CD4-positive, alpha-beta memory T cell (primary cell): ENCODE measurements around the gene SLC43A3. TPM values are rescaled to one million over a fixed set of nuclear protein-coding genes. Genes with fewer than 3 reads are reported as not detected.

Experiments
- CTCF ChIA-PET: fragments of 350-600 bp; sonication (Branson Sonifier 250); formaldehyde crosslinking; loops from one replicate; lab custom pipeline; 2021; ENCODE audit warnings: inconsistent platforms; ENCODE audit not compliant: partially characterized antibody; lab: Charles Lee
- POLR2A ChIA-PET: fragments of 350-600 bp; sonication (Branson Sonifier 250); formaldehyde crosslinking; loops from one replicate; lab custom pipeline; 2021; ENCODE audit not compliant: partially characterized antibody; lab: Charles Lee
- DNase-seq, 5 donors: peaks; one replicate each; pipeline versions ENCODE4 v3.0.0 to v3.0.0-alpha.2; 2020 to 2022; ENCODE audit warnings: mixed read lengths in 1 of 5
- H3K27ac ChIP-seq: one replicate; pipeline ENCODE4 v1.7.0; 2013; ENCODE audit warnings: low read depth, low read length
- H3K27me3 ChIP-seq: 2 replicates; pipeline ENCODE4 v1.7.0; 2013; ENCODE audit warnings: mild to moderate bottlenecking, low read length, moderate library complexity; ENCODE audit not compliant: insufficient read depth
- H3K36me3 ChIP-seq: 2 replicates; pipeline ENCODE4 v1.7.0; 2013; ENCODE audit warnings: mild to moderate bottlenecking, low read length, moderate library complexity; ENCODE audit not compliant: insufficient read depth
- H3K4me1 ChIP-seq: 2 replicates; pipeline ENCODE4 v1.7.0; 2013; ENCODE audit warnings: mild to moderate bottlenecking, low read length, moderate library complexity; ENCODE audit not compliant: insufficient read depth
- H3K4me3 ChIP-seq, 2 donors: one replicate each; pipeline ENCODE4 v1.7.0; 2013; ENCODE audit warnings: low read length in 2 of 2, mild to moderate bottlenecking in 1 of 2
- H3K9me3 ChIP-seq, 2 donors: one replicate each; pipeline ENCODE4 v1.7.0; 2013; ENCODE audit warnings: low read length in 2 of 2, control low read depth in 1 of 2; ENCODE audit not compliant: control insufficient read depth in 1 of 2
- H3K27ac Mint-ChIP-seq, 7 donors: one replicate each; pipeline ENCODE4 v1.8.0; 2020 to 2021; ENCODE audit warnings: mixed read lengths in 7 of 7, mild to moderate bottlenecking in 6 of 7, inconsistent platforms in 3 of 7, moderate library complexity in 3 of 7
- H3K27me3 Mint-ChIP-seq, 2 donors: one replicate each; pipeline ENCODE4 v1.8.0; 2020 to 2021; ENCODE audit warnings: mixed read lengths in 2 of 2
- H3K36me3 Mint-ChIP-seq, 2 donors: one replicate each; pipeline ENCODE4 v1.8.0; 2020 to 2021; ENCODE audit warnings: mixed read lengths in 2 of 2, inconsistent platforms in 1 of 2, mild to moderate bottlenecking in 1 of 2
- H3K4me1 Mint-ChIP-seq, 4 donors: one replicate each; pipeline ENCODE4 v1.8.0; 2020 to 2021; ENCODE audit warnings: mixed read lengths in 4 of 4, mild to moderate bottlenecking in 1 of 4
- H3K4me3 Mint-ChIP-seq, 8 donors: one replicate each; pipeline ENCODE4 v1.8.0; 2020 to 2021; ENCODE audit warnings: mixed read lengths in 8 of 8, mild to moderate bottlenecking in 7 of 8, moderate library complexity in 6 of 8, inconsistent platforms in 3 of 8
- H3K9me3 Mint-ChIP-seq, 8 donors: one replicate each; pipeline ENCODE4 v1.8.0; 2020 to 2021; ENCODE audit warnings: mixed read lengths in 8 of 8, mild to moderate bottlenecking in 5 of 8, inconsistent platforms in 3 of 8, moderate library complexity in 1 of 8
- intact Hi-C: fragments of 100-400 bp; cut with micrococcal nuclease; formaldehyde crosslinking; loops from one replicate; pipeline ENCODE4 v1.15.1; 2023
- polyA plus RNA-seq, 2 donors: library from polyadenylated mRNA; unstranded; fragments of 300-500 nt; fragmentation: Illumina TruSeq; gene quantifications; one replicate each; pipeline ENCODE4 v1.2.3, GENCODE V29; 2021
- total RNA-seq, 2 experiments: library from RNA; stranded (reverse); gene quantifications; one replicate each; pipeline ENCODE4 v1.2.3, GENCODE V29; 2021

The SLC43A3 gene
- total and polyA plus RNA-seq, 4 experiments from 2014 or later, result 15.1 to 18.5 (median 16.7) TPM

DNA sequence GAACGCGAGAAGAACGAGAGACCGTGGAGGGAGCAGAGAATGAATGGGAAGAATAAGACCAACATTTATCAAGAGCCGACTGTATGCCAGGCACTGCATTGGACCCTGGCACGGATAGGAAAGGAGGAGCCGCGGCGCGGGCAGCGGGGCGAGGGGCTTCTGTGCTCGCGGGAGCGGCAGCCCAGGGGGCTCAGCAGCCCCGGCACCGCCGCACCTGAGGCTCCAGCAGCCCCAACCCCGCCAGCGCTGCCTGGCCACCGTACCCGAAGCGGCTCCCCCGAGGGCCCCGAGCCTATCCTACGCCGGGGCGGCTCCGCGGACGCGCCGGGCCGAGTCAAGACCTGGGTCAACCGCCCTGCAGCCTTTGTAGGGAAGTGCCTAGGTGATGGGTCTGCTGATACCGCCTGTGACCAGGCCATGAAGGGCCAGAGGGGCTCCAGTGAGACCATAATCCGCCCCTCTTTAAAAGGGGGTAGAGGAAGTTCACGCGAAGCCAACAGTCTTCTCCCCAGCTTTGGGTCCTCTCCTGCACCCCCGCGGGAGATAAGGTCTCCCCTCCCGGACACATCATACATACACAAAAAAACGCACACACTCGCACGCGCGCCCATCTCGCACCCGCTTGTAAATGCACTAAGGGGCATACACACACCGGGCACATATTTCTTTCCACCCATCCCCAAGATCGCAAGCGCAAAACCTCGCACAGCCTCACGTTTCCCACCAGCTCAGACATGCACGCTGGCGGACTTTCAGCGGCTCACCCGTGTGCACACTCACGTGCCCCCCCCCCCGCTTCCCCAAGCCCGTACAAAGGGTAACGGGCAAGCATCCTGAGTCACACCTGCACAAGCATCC, 32.5 kb upstream of the SLC43A3 start:
- peaks cover 16 to 31% (median 24%) of the 10 kb centered on the region in 4 donors for H3K4me1 Mint-ChIP-seq
- peak overlapping the region; percentile 86 to 95 (median 91) for H3K4me3 Mint-ChIP-seq
- peak overlapping the region in 6 of 7 donors; percentile 9 to 81 (median 60) for H3K27ac Mint-ChIP-seq
- Histone ChIP-seq H3K9me3 (no peaks in the 10 kb centered on the region), H3K4me1 (peaks cover 40% of the 10 kb centered on the region), H3K27ac (no peak overlapping the region), H3K4me3 (peak overlapping the region; percentile 33 to 44), H3K27me3 (peaks cover 17% of the 10 kb centered on the region), H3K36me3 (no peaks in the 10 kb centered on the region)
- CTCF ChIA-PET, result interaction anchor here (0.6 to 8.2 kb wide), 25 partner anchors 8 to 252 kb away, joined by 3 to 187 read pairs (median 6); partner anchors contain the start of genes SLC43A1, SLC43A3, TIMM10 and UBE2L6
- POLR2A ChIA-PET, result interaction anchor here (0.6 to 1.6 kb wide), 4 partner anchors 17 to 67 kb away, joined by 3 to 5 read pairs (median 4); no protein-coding TSS in a partner anchor
- H3K27me3 Mint-ChIP-seq, result peaks cover 18 to 35% of the 10 kb centered on the region in 2 donors
- peaks cover 0 to 1% (median 0%) of the 10 kb centered on the region in 8 donors for H3K9me3 Mint-ChIP-seq
- DNase-seq, result peak in 3 of 5 donors; percentile 19 to 33 (median 22)
- intact Hi-C loops, result loop anchor here (5.0 kb wide), 2 partner anchors 33 to 1053 kb away; no protein-coding TSS in a partner anchor
- no peaks in the 10 kb centered on the region for H3K36me3 Mint-ChIP-seq

DNA sequence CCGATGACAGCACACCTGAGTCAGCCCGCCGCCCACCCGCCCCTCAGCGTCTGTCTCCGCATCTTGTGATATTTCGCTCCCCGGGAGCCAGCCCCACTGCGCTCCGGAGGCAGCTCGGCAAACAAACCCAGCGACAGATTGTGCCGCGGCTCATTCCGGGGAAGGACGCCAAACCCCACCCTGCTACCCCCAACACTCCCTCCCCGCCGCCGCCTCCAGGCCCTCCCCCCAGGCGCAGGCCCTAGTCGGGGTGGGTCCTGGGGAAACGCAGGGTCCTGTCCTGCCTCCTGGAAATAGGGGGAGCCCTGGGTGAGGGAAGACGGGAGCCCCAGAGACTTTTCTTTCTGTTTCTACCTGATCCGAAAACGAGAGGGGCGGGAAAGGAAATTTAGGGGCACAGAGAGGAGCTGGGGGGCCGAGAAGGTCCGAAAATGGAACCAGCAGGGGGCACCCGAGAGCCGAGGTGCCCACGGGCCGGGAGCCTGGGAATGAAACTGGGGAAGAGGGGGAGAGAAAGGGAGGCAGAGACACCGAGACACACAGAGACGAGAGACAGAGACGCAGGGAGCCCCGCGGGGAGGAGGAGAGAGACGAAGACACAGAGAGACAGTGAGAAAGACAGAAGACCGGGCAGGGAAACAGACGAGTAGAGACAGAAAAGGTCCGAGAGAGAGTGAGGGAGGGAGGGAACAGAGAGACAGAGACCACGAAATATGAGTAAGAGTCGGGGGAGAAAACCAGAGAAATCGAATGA, 31.7 kb upstream of the SLC43A3 start:
- Histone ChIP-seq H3K4me3 (peak overlapping the region; percentile 33 to 44), H3K9me3 (no peaks in the 10 kb centered on the region), H3K4me1 (peaks cover 40% of the 10 kb centered on the region), H3K27ac (no peak overlapping the region), H3K27me3 (peaks cover 17% of the 10 kb centered on the region), H3K36me3 (no peaks in the 10 kb centered on the region)
- H3K9me3 Mint-ChIP-seq, result peaks cover 0 to 1% (median 0%) of the 10 kb centered on the region in 8 donors
- ChIA-PET POLR2A (interaction anchor here (0.6 to 2.3 kb wide), 8 partner anchors 20 to 284 kb away, joined by 3 to 12 read pairs (median 3); no protein-coding TSS in a partner anchor), CTCF (interaction anchor here (0.6 to 8.2 kb wide), 41 partner anchors 9 to 342 kb away, joined by 3 to 187 read pairs (median 5); partner anchors contain the start of genes P2RX3, PRG2, SLC43A1 and SLC43A3)
- peak in 4 of 5 donors; percentile 18 to 42 (median 28) for DNase-seq
- intact Hi-C loops, result loop anchor here (1.0 to 5.0 kb wide), 4 partner anchors 34 to 1054 kb away; no protein-coding TSS in a partner anchor
- H3K36me3 Mint-ChIP-seq, result no peaks in the 10 kb centered on the region
- peak overlapping the region in 5 of 7 donors; percentile 48 to 81 (median 56) for H3K27ac Mint-ChIP-seq
- H3K4me1 Mint-ChIP-seq, result peaks cover 16 to 31% (median 24%) of the 10 kb centered on the region in 4 donors
- H3K4me3 Mint-ChIP-seq, result peak overlapping the region; percentile 86 to 95 (median 91)
- H3K27me3 Mint-ChIP-seq, result peaks cover 18 to 35% of the 10 kb centered on the region in 2 donors

DNA sequence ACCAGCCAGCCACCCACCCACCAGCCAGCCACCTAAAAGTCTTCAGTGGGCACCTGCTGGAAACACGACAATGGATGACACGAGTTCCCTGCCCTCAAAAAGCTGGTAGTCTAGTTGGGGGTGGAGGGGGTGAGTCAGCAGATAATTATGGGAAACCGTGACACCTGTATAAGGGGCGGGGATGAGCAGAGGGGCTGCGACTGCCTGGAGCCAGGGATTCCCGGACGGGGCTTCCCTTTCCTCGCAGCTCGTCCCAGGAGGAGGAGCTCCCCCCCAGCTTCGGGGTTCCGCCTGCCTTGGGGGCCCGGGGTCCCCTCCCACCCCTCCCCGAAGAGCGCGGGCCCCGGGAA, 31.1 kb upstream of the SLC43A3 start:
- H3K36me3 Mint-ChIP-seq, result no peaks in the 10 kb centered on the region
- H3K27ac Mint-ChIP-seq, result peak overlapping the region in 1 of 7 donors; percentile 81
- peaks cover 20 to 35% of the 10 kb centered on the region in 2 donors for H3K27me3 Mint-ChIP-seq
- Histone ChIP-seq H3K9me3 (no peaks in the 10 kb centered on the region), H3K27me3 (peaks cover 17% of the 10 kb centered on the region), H3K4me3 (no peak overlapping the region), H3K4me1 (peaks cover 40% of the 10 kb centered on the region), H3K36me3 (no peaks in the 10 kb centered on the region), H3K27ac (no peak overlapping the region)
- DNase-seq, result peak in 2 of 5 donors; percentile 9 to 54
- H3K4me3 Mint-ChIP-seq, result peak overlapping the region; percentile 17 to 93 (median 70)
- H3K9me3 Mint-ChIP-seq, result peaks cover 0 to 1% (median 0%) of the 10 kb centered on the region in 8 donors
- intact Hi-C loops, result loop anchor here (1.0 to 5.0 kb wide), 4 partner anchors 34 to 1054 kb away; no protein-coding TSS in a partner anchor
- ChIA-PET POLR2A (interaction anchor here (0.8 to 2.3 kb wide), 8 partner anchors 20 to 285 kb away, joined by 3 to 12 read pairs (median 3); no protein-coding TSS in a partner anchor), CTCF (interaction anchor here (0.6 to 8.2 kb wide), 50 partner anchors 8 to 1066 kb away, joined by 3 to 187 read pairs (median 4); partner anchors contain the start of genes P2RX3, PRG2, SLC43A1 and SLC43A3)
- peaks cover 16 to 31% (median 24%) of the 10 kb centered on the region in 4 donors for H3K4me1 Mint-ChIP-seq

DNA sequence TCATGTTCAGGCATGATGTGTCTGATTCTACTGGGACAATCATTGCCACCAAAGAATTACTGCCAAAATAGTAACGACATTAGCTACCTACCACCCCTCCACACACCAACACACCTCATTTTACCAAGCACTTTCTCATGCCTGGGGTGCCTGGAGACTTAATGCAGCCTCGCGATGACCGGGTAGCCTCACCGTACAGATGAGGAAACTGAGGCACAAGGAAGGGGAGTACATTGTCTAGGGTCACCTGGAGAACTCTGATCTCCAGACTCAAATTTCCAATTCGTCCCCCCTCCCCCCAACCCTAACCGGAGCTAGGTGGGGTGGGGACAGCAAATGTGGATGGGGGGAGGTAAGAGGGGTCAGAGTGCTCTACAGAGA, 30.7 kb upstream of the SLC43A3 start:
- H3K27me3 ChIP-seq, result peaks cover 17% of the 10 kb centered on the region
- Mint-ChIP-seq H3K27ac (peak overlapping the region in 3 of 7 donors; percentile 24 to 81 (median 73)), H3K27me3 (peaks cover 20 to 31% of the 10 kb centered on the region in 2 donors), H3K4me3 (peak overlapping the region; percentile 60 to 93 (median 70)), H3K4me1 (peaks cover 16 to 31% (median 24%) of the 10 kb centered on the region in 4 donors), H3K9me3 (peaks cover 0 to 1% (median 0%) of the 10 kb centered on the region in 8 donors), H3K36me3 (no peaks in the 10 kb centered on the region)
- H3K9me3 ChIP-seq, result no peaks in the 10 kb centered on the region
- H3K27ac ChIP-seq, result no peak overlapping the region
- CTCF ChIA-PET, result interaction anchor here (0.5 to 8.2 kb wide), 50 partner anchors 8 to 1067 kb away, joined by 3 to 187 read pairs (median 4); partner anchors contain the start of genes P2RX3, PRG2, SLC43A1 and SLC43A3
- intact Hi-C loops, result loop anchor here (1.0 to 5.0 kb wide), 9 partner anchors 23 to 1055 kb away; no protein-coding TSS in a partner anchor
- no peak for DNase-seq
- H3K4me3 ChIP-seq, result peak overlapping the region in 1 of 2 donors; percentile 3
- H3K4me1 ChIP-seq, result peaks cover 40% of the 10 kb centered on the region
- no peaks in the 10 kb centered on the region for H3K36me3 ChIP-seq
- POLR2A ChIA-PET, result interaction anchor here (0.6 to 2.3 kb wide), 9 partner anchors 21 to 285 kb away, joined by 3 to 12 read pairs (median 3); no protein-coding TSS in a partner anchor

DNA sequence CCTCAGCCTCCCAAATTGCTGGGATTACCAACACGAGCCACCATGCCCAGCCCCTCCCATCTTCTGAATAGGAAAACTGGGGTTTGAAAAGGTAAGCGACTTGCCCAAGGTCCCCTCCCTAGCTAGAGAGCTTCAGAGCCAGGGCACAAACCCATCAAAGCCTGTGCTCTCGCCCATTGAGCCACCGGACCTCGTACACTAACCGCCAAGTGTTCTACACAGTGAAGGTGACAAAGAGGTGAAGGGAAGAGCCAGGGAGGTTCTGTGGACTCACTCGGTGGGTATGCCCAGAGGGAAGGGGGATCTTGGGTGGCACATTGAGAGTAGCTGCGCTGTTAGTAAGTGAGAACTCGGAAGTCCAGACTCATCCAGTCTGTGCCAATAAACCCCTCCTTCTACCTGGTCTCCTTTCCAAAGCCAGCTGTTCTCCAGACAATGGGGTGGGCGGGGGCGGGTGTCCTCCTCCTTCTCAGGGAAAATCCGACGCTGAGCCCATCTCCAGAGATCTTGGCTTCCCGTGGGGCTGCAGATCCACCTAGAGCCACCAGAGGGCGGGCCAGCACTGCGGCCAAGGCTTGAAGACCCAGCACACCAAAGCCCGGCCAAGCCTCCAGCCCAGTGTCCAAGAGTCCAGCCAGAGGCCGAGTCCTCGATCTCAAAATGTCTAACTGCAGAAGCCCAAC, 30.2 kb upstream of the SLC43A3 start:
- Mint-ChIP-seq H3K27me3 (peaks cover 20 to 28% of the 10 kb centered on the region in 2 donors), H3K4me3 (peak overlapping the region; percentile 60 to 93 (median 70))
- CTCF ChIA-PET, result interaction anchor here (0.5 to 8.2 kb wide), 49 partner anchors 9 to 1067 kb away, joined by 3 to 187 read pairs (median 5); partner anchors contain the start of genes P2RX3, PRG2, SLC43A1 and SLC43A3

More for the DNA sequence above, 30.2 kb upstream of the SLC43A3 start:
- Histone ChIP-seq H3K9me3 (no peaks in the 10 kb centered on the region), H3K4me1 (peaks cover 40% of the 10 kb centered on the region), H3K27me3 (peaks cover 17% of the 10 kb centered on the region), H3K27ac (no peak overlapping the region), H3K4me3 (peak overlapping the region in 1 of 2 donors; percentile 3), H3K36me3 (no peaks in the 10 kb centered on the region)
- POLR2A ChIA-PET, result interaction anchor here (0.6 to 2.3 kb wide), 7 partner anchors 21 to 285 kb away, joined by 3 to 12 read pairs (median 3); no protein-coding TSS in a partner anchor
- H3K4me1 Mint-ChIP-seq, result peaks cover 16 to 31% (median 24%) of the 10 kb centered on the region in 4 donors
- DNase-seq, result peak; percentile 59 to 72 (median 62)
- intact Hi-C loops, result loop anchor here (1.0 to 5.0 kb wide), 7 partner anchors 23 to 1055 kb away; no protein-coding TSS in a partner anchor
- peak overlapping the region in 5 of 7 donors; percentile 32 to 83 (median 73) for H3K27ac Mint-ChIP-seq
- H3K9me3 Mint-ChIP-seq, result peaks cover 0 to 1% (median 0%) of the 10 kb centered on the region in 8 donors
- H3K36me3 Mint-ChIP-seq, result no peaks in the 10 kb centered on the region
